Measurements from ENCODE around the gene OR1B1.
"Not testable (repeated sequence)": the region's sequence is repeated elsewhere in the genome, so short reads cannot be mapped to it uniquely, and the experiment has no call there.

OR1B1 gene

DNA sequence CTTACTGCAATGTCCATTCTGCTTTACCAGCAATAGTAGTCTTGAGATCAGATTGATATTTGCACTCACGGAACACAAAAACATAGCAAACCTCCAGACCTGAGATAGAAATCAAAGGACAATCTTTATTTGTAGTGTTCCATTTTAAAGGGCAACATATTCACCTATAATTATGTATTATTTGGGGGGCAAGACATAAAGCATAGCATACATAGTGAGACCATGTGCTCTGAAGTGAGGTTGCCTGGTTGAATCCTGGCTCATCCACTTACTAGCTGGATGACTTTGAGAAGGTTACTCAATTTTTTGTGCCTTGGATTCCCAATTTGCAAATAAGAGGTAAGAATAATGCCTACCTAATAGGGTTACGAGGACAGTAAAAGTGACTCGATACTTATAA is at the start of gene OR1B1:
OR1B1 (minus strand) TSS at position 101 of the 400 bp plus-strand sequence.
- no peak for DNase-seq

DNA sequence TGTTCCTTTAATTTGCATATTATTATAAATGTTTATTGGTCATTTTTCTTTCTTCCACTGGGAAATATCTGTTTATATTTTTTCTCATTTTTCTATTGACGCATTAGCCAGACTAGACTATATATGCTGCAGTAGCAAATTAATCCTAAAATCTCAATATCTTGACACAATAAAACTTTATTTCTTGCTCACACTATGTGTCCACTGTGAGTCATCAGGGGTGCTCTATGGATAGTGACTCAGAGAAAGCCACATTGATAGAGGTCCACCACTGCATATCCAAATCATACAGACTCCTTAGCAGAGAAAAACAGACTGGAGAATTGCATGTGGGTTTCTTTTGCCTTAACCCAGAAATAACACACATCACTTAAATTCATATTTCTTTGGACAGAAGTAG is 38.3 kb upstream of the OR1B1 start:
- DNase-seq: no peak

DNA sequence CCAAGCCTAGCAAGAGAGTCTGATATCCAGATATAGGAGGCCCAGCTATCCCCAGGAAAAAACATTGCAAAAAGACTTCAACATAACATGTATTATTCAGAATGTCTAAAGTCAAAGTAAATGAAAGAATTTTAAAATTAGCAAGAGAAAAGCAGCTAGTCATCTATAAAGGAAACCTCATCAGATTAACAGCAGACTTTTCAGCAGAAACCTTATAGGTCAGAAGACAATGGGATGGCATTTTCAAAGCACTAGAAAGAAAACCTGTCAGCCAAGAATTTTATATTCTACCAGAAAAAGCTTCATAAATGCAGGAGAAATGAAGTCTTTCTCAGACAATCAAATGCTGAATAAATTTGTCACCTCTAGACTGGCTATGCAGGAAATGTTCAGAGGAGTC is 27.4 kb upstream of the OR1B1 start:
- DNase-seq: no peak

DNA sequence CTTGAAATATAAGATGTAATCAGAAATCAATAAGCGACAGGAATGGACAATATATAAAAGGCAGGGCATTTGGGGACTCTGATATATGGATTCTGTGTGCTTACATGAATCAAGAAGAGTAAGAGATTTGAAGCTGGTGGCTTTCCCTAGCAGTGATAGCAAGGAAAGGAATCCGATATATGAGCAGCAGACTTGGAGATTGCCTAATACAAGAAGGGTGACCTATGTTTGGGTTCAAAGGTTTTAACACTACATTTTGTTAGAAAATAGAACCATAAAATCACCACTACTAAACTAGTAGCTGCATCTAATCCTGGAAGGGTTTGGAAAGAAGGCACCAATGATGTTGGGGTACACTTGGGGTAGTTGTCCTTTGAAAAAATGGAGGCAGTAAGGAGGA is 15.1 kb upstream of the OR1B1 start:
- DNase-seq: no peak

DNA sequence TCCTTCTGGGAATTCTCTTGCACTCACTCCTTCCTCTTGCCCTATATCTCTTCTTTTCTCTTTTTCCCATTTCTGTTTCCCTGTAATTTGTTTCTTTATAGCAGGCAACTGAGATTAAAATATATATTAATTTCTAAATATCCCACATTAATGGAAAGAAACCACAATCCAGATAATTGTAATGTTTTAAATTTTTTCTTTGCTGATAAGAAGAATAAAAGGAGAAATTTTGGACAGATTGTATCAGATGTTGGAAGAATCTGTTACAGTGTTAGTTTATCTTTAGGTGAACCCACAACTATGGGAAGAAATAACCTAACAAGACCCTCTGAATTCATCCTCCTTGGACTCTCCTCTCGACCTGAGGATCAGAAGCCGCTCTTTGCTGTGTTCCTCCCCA is 4.0 kb upstream of the OR1B1 start, which contains the start of gene OR1L1:
OR1L1 (plus strand) TSS at position 301 of the 400 bp plus-strand sequence; CDS start at position 301, 0 bp downstream.
- DNase-seq: no peak

DNA sequence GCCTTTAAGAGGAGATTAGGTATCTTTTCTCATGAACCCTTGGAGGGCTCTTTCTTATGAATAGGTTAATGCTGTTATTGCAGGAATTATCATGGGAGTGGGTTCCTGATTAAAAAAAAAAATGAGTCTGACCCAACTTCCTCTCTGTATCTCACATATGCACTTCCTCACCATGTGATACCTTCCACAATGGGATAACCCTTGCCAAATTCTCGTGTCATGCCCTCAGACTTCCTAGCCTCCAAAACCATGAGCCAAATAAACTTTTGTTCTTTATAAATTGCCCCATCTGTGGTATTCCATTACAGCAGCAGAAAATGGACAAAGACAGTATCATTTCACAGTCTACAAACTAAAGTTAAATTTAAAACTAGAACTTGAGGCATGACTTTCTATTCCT is 1.0 kb downstream of the OR1B1 start:
- DNase-seq: no peak

DNA sequence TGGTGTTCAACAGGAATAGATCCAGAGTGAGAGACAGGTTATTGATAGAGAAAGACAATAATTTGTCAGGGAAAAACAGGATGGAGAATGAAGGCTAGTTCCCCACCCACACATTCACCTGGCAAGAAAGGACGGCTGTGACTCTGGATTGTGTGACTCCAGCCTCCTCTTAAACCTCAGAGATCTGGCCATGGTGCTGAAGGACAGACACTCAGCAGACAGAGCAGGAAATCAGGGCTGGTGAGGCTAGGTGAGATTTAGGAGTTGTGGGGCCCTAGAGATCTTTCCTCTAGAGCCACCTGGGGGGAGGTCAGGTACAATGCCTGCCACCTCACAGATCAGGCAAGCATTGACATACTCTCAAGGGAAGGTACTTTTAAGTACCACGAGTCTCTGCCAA is 15.2 kb downstream of the OR1B1 start:
- DNase-seq: no peak

DNA sequence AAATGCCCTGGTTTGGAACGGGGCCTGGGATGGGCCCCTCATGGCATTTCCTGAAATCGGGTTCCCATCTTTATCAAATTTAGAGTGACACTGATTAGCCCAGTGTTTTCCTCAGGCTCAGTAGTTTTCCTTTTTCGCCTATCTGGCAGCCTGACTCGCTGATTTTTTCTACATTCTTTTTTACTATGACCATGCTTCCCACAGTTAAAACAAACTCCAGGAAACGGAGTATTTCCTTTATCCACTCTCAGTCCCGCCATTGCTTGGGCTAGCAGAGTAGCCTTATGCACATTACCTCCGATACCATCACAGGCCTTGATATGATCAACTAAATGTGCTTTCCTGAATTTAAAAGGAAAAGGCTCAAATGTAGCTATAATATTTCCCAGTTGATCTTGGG is 37.4 kb downstream of the OR1B1 start:
- DNase-seq: no peak

DNA sequence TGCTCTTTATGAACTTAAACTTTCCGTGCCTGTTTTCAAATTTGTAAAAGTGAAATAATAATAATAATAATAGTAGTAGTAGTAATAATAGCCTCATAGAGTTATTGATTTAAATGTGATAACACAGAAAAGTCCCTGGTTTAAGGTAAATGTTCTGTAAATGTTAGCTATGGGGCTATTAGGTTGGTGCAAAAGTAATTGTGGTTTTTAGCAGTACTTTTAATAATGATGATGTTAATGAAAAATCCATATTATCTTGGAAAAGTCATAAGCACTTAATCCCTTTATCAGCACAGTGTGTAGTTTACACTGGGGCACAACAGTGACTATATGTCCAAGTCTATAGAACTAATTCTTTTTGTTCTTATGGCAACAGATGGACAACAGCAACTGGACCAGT is 43.1 kb downstream of the OR1B1 start, which contains the start of gene OR1Q1:
OR1Q1 (plus strand) TSS at position 377 of the 400 bp plus-strand sequence; CDS start at position 377, 0 bp downstream.
- no peak for DNase-seq

DNA sequence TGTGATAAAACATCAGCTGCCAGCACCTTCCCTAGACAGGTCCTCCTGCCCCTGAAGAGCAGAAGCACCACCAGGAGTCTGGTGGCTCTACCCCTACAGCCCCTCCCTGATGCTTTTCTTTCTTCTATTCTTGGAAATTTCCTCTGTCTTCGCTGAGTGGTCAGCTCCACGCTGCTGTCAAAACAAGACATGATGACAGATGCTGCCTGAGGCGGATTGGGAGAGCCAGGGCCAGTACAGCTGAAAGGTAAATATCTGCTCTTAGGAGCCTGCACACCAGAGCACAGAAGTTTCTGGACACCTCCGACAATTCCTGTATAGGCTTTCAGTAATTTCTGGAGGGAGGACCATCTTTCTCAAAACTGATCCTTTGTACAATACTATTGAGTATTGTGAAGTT is 47.6 kb downstream of the OR1B1 start:
- DNase-seq: no peak

DNA sequence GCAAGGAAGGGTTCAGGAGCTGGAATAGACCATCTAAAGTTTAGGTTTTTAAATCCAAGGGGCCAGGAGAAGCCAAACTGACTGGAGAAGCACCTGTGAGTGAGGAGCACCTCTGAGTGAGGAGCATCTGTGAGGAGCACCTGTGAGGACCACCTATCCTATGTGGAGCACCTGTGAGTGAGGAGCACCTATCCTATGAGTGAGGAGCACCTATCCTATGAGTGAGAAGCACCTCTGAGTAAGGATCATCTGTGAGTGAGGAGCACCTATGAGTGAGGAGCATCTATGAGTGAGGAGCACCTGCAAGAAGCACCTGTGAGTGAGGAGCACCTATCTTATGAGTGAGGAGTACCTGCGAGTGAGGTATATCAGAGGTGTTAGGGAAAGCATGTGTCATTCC is 50.8 kb downstream of the OR1B1 start:
- no peak for DNase-seq

DNA sequence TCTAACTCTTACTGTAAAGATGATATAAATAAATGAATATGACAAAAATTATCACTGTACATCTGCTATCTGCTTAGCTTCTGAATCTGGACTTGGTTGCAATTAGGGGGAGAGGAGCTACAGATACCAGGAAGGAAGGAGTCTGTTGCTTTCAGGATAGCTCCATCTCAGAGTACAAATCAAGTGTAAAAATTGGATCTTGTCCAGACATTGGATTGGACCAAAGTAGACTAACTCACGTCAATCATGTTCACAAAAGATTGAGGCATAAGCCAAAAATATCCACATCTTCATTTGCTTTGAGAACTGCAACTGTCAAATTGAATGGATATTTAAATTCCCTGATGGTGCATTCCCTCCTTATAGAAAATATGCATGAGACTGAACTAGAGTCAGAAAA is 51.7 kb downstream of the OR1B1 start:
- DNase-seq: no peak

DNA sequence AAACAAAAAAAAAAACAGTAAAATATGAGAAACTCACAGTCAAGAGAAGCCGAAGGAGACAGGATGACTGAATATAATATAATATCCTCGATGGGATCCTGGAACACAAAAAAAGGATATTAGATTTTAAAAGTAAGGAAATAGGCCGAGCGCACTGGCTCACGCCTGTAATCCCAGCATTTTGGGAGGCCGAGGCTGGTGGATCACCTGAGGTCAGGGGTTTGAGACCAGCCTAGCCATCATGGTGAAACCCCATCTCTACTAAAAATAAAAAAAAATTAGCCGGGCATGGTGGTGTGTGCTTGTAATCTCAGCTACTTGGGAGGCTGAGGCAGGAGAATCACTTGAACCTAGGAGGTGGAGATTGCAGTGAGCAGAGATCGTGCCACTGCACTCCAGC is 74.1 kb downstream of the OR1B1 start, which contains the start of gene OR1L8:
OR1L8 (minus strand) TSS at position 101 of the 400 bp plus-strand sequence. CDS start 14,907 bp downstream, outside the sequence.
- DNase-seq: not testable (repeated sequence)

DNA sequence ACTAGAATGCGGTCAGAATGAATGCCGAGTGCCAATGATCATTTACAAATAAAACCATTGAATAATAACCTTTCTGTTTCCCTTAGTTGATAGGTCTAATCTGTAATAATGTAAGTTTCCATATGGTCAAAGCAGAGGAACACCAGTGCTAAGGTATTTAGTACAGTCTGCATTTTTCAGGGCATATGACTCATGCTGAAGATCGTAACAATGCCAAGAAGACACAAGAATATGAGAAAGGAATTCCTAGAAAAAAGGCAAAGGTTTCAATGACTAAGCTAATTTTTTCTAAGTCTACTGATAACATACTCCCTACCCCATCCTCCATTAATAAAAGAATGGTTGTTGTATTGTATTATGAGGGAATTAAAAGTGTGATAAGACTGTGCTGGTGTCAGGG is 77.1 kb downstream of the OR1B1 start:
- DNase-seq: no peak

DNA sequence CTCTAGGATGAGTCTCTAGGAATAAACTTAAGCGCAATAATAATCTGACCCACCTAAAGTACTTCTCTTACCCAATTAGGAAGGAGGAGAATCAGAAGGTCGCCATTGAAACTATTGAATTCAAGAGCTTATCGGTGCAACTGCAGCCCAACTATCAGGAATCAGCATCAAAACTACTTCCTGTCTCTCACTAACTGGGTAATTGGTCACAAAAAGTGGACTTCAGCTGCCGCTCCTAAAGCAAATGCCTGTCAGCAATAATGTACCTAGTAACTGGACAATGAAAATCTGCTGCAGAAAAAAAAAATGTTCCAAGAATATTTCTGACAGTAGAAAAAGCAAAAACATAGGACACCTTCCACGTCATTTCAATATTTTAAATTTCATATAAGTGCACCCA is 77.6 kb downstream of the OR1B1 start:
- no peak for DNase-seq

All from SIG-M5 (cell line).